Epithelial cell of esophagus (primary cell): Measurements from ENCODE around the gene CCDC85C.

Source experiments
- DNase-seq: peaks from one replicate; pipeline ENCODE4 v3.0.0; 2010; ENCODE audit warnings: low read depth
- H3K4me3 ChIP-seq: 2 replicates; pipeline ENCODE4 v1.5.1; 2011; ENCODE audit warnings: mild to moderate bottlenecking, low read length, control low read depth
- TF ChIP-seq, protein P1 (sequence below): IDR thresholded peaks from 2 replicates; pipeline ENCODE4 v1.5.1; 2011; ENCODE audit warnings: low read depth, mild to moderate bottlenecking, low read length, control low read depth, inconsistent platforms; ENCODE audit not compliant: insufficient read depth; ENCODE audit errors: missing control alignments

Gene CCDC85C

DNA sequence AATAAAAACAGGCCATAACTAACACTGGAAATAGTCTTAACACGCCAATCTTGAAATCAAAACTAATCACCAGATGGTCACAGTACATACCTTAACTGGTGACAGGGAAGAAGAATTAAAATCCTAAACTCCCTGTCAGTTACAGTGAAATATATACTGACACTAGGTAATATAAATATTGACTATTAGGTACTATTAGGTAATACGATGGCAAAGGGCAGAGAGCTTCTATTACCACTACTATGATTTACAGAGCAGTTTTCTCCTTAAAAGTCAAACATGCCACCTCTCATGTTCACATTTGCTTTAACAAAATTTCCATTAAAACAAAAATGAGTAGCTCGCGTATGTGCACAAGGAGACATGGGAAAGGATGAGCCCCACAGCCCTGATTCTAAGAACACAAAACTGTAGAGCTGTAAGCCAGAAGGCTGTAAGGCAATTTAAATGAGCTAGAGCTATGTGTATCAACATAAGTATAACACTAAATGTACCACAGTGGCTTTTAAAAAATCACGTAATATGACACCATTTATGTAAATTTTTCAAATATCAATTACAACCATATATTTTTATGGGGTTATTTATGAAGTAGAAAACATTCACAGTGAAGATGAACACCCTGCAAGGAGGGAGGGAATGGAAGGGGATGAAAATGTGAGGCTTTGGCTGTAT lies 142.5 kb downstream of the CCDC85C start:
- no peak overlapping the region for H3K4me3 ChIP-seq
- TF ChIP-seq, protein P1, sequence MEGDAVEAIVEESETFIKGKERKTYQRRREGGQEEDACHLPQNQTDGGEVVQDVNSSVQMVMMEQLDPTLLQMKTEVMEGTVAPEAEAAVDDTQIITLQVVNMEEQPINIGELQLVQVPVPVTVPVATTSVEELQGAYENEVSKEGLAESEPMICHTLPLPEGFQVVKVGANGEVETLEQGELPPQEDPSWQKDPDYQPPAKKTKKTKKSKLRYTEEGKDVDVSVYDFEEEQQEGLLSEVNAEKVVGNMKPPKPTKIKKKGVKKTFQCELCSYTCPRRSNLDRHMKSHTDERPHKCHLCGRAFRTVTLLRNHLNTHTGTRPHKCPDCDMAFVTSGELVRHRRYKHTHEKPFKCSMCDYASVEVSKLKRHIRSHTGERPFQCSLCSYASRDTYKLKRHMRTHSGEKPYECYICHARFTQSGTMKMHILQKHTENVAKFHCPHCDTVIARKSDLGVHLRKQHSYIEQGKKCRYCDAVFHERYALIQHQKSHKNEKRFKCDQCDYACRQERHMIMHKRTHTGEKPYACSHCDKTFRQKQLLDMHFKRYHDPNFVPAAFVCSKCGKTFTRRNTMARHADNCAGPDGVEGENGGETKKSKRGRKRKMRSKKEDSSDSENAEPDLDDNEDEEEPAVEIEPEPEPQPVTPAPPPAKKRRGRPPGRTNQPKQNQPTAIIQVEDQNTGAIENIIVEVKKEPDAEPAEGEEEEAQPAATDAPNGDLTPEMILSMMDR, result no peak
- DNase-seq, result no peak

DNA sequence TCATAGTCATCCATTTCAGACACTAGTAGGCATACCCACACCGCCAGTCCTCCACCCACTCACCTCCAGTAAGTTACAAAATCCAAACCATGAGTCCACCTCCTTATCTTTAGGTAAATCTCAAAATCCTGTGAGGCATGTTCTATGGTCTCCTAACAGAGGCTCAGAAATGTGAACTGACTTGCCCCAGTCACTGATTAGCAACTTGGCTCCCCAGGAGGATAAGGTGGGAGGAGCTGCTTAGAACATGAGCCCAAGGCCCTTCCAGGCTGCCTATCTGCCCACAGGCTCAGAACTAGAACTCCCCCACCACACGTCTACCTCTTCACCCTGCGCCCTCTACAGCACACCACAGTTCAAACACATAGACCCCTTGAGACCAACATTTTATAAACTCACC lies 143.2 kb downstream of the CCDC85C start:
- TF ChIP-seq, protein P1, result no peak
- DNase-seq, result peak; percentile 73

DNA sequence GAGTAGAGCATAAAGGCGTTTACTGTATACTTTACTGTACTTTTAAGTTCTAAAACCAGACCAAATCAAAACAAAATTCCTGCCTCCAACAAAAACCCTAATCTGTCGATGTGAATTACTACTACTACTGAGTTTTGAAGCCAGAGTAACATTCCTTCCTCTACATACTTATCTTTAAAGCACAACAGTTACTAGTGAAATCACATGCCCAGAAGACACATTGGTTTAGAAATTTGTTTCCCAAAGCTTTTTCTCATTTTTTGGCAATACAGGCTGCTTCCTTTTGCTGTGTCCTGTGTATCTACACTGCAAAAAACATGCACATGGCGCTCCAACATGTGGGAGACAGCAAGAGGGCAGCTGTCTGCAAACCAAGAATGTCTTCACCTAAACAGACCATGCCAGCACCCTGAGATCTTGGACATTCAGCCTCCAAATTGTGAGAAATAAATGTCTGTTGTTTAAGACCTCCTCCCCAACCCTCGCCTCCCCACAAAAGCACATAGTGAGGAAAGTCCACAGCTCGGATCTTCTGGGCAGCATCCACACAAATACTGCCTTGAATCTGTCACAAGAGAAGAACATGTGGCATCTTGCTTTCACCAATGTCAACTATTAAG lies 144.4 kb downstream of the CCDC85C start:
- H3K4me3 ChIP-seq, result no peak overlapping the region
- TF ChIP-seq, protein P1, result no peak
- no peak for DNase-seq

More for the DNA sequence above, 143.2 kb downstream of the CCDC85C start:
- no peak overlapping the region for H3K4me3 ChIP-seq

DNA sequence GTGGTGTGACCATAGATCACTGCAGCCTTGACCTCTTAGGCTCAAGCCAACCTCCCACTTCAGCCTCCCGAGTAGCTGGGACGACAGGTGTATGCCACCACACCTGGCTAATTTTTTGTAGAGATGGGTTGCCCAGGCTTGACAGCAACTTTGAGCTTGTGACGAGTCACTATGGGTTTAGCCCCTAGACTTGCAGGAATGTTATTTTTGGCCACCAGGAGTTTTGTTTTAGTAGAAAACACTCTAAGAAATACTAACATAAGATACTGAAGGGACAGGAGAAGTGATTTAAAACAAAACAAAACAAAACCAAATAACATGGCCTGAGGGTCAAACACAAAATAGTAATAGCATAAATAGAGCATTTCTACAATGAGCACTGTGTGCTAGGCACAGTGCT lies 149.8 kb downstream of the CCDC85C start:
- TF ChIP-seq, protein P1, result no peak
- no peak for DNase-seq
- no peak overlapping the region for H3K4me3 ChIP-seq

DNA sequence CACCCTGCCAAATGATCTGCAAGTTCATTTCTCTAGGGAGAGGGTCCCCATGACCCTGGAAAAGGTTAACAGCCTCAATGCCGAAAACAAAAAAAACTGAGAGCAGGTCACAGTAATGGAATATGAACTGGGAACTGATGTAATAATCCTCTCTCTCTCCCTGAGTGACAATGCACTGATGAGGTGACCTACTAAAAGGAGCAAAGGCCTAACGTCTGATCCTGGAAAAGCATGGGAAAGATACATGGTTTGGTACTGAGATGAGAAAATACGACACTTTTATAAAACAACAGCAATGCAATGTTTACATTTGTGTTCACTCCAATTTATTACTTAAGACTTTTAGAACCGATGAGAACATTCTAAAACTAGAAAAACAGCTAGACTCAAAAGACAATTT lies 151.0 kb downstream of the CCDC85C start:
- no peak overlapping the region for H3K4me3 ChIP-seq
- TF ChIP-seq, protein P1, result no peak
- no peak for DNase-seq

DNA sequence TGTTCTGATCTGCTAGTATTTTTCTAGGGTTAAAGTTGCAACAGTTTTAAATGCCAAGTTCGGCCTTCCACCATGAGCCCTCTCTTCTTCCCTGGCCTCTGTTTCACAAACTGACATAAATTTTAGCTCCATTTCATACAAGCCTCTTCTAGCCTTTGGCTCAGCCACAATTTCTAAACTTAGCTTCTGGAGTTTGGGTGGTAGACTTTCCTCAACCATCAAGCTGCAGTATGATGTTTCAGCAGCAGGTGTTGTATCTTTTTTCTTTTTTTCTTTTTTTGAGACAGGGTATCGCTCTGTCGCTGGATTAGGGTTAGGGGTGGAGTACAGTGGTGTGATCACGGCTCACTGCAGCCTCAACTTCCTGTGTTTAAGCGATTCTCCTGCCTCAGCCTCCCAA lies 152.8 kb downstream of the CCDC85C start:
- no peak for DNase-seq
- TF ChIP-seq, protein P1, result no peak
- no peak overlapping the region for H3K4me3 ChIP-seq

DNA sequence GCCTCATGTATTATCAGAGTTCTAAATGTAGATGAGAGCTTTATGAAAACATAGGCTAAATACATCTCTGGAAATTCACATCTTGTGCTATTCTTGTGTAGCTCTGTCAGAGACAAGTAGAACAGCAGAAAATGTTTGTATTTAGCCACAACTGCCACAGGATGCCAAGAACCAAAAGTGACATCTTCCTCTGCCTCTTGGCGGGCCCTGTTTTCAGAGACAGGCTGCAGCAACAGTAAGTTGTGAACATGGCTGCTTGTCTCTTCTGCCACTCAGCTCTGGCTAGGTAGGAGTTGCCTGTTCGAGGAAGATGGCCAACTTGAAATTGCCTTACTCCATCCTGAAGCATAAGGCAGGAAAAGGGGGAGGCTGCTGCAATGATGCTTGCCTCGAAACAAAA lies 153.7 kb downstream of the CCDC85C start:
- TF ChIP-seq, protein P1, result no peak
- no peak for DNase-seq
- H3K4me3 ChIP-seq, result no peak overlapping the region
